ENCODE results near the gene NELL1.

Gene NELL1

DNA sequence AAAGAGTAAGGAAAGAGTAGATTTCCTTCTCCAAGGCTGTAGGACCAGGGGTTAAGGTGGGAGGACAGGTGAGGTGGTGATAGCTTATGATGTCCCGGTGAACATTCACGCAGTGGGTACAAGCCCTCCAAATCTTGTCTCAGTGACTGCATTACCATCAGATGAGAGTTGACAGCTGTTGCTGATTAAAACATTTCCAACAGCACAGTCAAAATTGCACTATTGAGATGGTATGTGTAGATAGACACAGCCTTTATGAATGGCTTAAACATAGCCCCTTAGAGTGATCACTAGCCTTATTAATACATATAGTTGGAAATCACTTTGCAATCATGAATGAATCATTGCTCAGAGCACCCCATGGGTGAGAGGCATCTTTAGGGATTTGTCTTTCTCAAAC is 7.3 kb downstream of the NELL1 start (continued):
- TF ChIP-seq, protein P1, sequence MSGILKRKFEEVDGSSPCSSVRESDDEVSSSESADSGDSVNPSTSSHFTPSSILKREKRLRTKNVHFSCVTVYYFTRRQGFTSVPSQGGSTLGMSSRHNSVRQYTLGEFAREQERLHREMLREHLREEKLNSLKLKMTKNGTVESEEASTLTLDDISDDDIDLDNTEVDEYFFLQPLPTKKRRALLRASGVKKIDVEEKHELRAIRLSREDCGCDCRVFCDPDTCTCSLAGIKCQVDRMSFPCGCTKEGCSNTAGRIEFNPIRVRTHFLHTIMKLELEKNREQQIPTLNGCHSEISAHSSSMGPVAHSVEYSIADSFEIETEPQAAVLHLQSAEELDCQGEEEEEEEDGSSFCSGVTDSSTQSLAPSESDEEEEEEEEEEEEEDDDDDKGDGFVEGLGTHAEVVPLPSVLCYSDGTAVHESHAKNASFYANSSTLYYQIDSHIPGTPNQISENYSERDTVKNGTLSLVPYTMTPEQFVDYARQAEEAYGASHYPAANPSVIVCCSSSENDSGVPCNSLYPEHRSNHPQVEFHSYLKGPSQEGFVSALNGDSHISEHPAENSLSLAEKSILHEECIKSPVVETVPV (CRISPR knock-in tag; IDR thresholded peaks at IDR 0.05), result no peak
- TF ChIP-seq GLIS3 (CRISPR knock-in tag; IDR thresholded peaks at IDR 0.05) (no peak), ZNF8 (CRISPR knock-in tag; IDR thresholded peaks at IDR 0.05) (no peak), ZFP30 (CRISPR knock-in tag; IDR thresholded peaks at IDR 0.05) (no peak), ZC3H10 (CRISPR knock-in tag; IDR thresholded peaks at IDR 0.05) (no peak), OSR1 (CRISPR knock-in tag; IDR thresholded peaks at IDR 0.05) (no peak)

DNA sequence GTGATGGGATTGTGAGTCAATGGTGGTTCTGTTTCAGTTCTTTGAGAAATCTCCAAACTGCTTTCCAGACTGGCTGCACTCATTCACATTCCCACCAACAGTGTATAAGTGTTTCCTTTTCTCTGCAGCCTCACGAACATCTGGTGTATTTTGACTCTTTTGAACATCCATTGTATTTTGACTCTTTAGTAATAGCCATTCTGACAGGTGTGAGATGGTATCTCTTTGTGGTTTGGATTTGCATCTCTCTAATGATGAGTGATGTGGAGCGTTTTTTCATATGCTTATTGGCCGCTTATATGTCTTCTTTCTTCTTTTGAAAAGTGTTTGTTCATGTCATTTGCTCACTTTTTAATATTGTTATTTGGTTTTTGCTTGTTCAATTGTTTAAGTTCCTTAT is 19.4 kb downstream of the NELL1 start:
- TF ChIP-seq, protein P2, sequence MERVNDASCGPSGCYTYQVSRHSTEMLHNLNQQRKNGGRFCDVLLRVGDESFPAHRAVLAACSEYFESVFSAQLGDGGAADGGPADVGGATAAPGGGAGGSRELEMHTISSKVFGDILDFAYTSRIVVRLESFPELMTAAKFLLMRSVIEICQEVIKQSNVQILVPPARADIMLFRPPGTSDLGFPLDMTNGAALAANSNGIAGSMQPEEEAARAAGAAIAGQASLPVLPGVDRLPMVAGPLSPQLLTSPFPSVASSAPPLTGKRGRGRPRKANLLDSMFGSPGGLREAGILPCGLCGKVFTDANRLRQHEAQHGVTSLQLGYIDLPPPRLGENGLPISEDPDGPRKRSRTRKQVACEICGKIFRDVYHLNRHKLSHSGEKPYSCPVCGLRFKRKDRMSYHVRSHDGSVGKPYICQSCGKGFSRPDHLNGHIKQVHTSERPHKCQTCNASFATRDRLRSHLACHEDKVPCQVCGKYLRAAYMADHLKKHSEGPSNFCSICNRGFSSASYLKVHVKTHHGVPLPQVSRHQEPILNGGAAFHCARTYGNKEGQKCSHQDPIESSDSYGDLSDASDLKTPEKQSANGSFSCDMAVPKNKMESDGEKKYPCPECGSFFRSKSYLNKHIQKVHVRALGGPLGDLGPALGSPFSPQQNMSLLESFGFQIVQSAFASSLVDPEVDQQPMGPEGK (CRISPR knock-in tag; IDR thresholded peaks at IDR 0.05; ENCODE audit: borderline replicate concordance), result no peak
- TF ChIP-seq TCF4 (CRISPR knock-in tag; IDR thresholded peaks at IDR 0.05; ENCODE audit: borderline replicate concordance) (no peak), TOX (CRISPR knock-in tag; IDR thresholded peaks at IDR 0.05; ENCODE audit: borderline replicate concordance) (no peak), ESRRG (CRISPR knock-in tag; IDR thresholded peaks at IDR 0.05) (no peak), PPARA (CRISPR knock-in tag; IDR thresholded peaks at IDR 0.05; ENCODE audit: borderline replicate concordance) (no peak), GLIS3 (CRISPR knock-in tag; IDR thresholded peaks at IDR 0.05) (no peak)
- TF ChIP-seq, protein P3, sequence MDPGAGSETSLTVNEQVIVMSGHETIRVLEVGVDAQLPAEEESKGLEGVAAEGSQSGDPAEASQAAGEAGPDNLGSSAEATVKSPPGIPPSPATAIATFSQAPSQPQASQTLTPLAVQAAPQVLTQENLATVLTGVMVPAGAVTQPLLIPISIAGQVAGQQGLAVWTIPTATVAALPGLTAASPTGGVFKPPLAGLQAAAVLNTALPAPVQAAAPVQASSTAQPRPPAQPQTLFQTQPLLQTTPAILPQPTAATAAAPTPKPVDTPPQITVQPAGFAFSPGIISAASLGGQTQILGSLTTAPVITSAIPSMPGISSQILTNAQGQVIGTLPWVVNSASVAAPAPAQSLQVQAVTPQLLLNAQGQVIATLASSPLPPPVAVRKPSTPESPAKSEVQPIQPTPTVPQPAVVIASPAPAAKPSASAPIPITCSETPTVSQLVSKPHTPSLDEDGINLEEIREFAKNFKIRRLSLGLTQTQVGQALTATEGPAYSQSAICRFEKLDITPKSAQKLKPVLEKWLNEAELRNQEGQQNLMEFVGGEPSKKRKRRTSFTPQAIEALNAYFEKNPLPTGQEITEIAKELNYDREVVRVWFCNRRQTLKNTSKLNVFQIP (CRISPR knock-in tag; IDR thresholded peaks at IDR 0.05; ENCODE audit: borderline replicate concordance, low read depth), result no peak
- no peak for ATAC-seq

DNA sequence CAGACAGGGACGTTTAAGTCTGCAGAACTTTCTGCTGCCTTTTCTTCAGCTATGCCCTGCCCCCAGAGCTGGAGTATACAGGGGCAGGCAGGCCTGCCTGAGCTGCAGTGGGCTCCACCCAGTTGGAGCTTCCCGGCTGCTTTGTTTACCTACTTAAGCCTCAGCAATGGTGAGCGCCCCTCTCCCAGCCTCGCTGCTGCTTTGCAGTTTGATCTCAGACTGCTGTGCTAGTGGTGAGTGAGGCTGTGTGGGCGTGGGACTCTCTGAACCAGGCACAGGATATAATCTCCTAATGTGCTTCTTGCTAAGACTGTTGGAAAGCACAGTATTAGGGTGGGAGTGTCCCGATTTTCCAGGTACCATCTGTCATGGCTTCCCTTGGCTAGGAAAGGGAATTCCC is 38.5 kb downstream of the NELL1 start:
- TF ChIP-seq CSDC2 (CRISPR knock-in tag; IDR thresholded peaks at IDR 0.05) (no peak), ZC3H10 (CRISPR knock-in tag; IDR thresholded peaks at IDR 0.05) (no peak), ZNF565 (CRISPR knock-in tag; conservative IDR thresholded peaks at IDR 0.05; ENCODE audit: low read depth) (no peak), PPARA (CRISPR knock-in tag; IDR thresholded peaks at IDR 0.05; ENCODE audit: borderline replicate concordance) (no peak), ZNF8 (CRISPR knock-in tag; IDR thresholded peaks at IDR 0.05) (no peak), SNAI2 (CRISPR knock-in tag; IDR thresholded peaks at IDR 0.05) (no peak), ZFP30 (CRISPR knock-in tag; IDR thresholded peaks at IDR 0.05) (no peak), BACH2 (CRISPR knock-in tag; IDR thresholded peaks at IDR 0.05; ENCODE audit: borderline replicate concordance) (no peak), GLIS3 (CRISPR knock-in tag; IDR thresholded peaks at IDR 0.05) (no peak), ISL1 (CRISPR knock-in tag; IDR thresholded peaks at IDR 0.05) (no peak), RARB (CRISPR knock-in tag; IDR thresholded peaks at IDR 0.05) (no peak), OSR1 (CRISPR knock-in tag; IDR thresholded peaks at IDR 0.05) (no peak), TCF4 (CRISPR knock-in tag; IDR thresholded peaks at IDR 0.05; ENCODE audit: borderline replicate concordance) (no peak), ESRRG (CRISPR knock-in tag; IDR thresholded peaks at IDR 0.05) (no peak), TOX (CRISPR knock-in tag; IDR thresholded peaks at IDR 0.05; ENCODE audit: borderline replicate concordance) (no peak), ARNTL (CRISPR knock-in tag; IDR thresholded peaks at IDR 0.05; ENCODE audit: borderline replicate concordance, low read depth) (no peak)
- TF ChIP-seq, protein P3 (CRISPR knock-in tag; IDR thresholded peaks at IDR 0.05; ENCODE audit: borderline replicate concordance, low read depth), result no peak
- TF ChIP-seq, protein P2 (CRISPR knock-in tag; IDR thresholded peaks at IDR 0.05; ENCODE audit: borderline replicate concordance), result no peak
- TF ChIP-seq, protein P1 (CRISPR knock-in tag; IDR thresholded peaks at IDR 0.05), result no peak
- ATAC-seq, result no peak

Measured in SK-N-SH treated with all-trans-retinoic acid at 6 μM for 48 hours (cell line).